Right ventricle myocardium inferior (tissue), 1 donor: ENCODE results near the gene MAD1L1. TPM values are rescaled to one million over a fixed set of nuclear protein-coding genes. Genes with fewer than 3 reads are reported as not detected.
"Not testable (repeated sequence)": the region's sequence is repeated elsewhere in the genome, so short reads cannot be mapped to it uniquely, and the experiment has no call there.

Experiments
- ATAC-seq: fragments of 200-7000 bp; cut with Tn5 transposase; one replicate; pipeline ENCODE4 v1.9.1; 2020; ENCODE audit warnings: mild to moderate bottlenecking, moderate library complexity
- DNase-seq: peaks from one replicate; pipeline ENCODE4 v3.0.0; 2021; ENCODE audit errors: missing footprints
- intact Hi-C: fragments of 100-400 bp; cut with DNase I; formaldehyde crosslinking; loops from one replicate; pipeline ENCODE4 v1.11.0; 2022
- total RNA-seq: library from RNA; stranded (reverse); fragmentation: NEBNext Ultra II Directional; extraction: Animal tissue kit (Norgen Biotek cat#: 25700); gene quantifications from one replicate; pipeline ENCODE4 v1.2.1, GENCODE V29; 2021
- donor health status: DM: no; HTN: yes; CAD: no; lungs with severe emphysema.

Gene MAD1L1
- total RNA-seq, 1 donor from 2014 or later: 19.1 TPM

DNA sequence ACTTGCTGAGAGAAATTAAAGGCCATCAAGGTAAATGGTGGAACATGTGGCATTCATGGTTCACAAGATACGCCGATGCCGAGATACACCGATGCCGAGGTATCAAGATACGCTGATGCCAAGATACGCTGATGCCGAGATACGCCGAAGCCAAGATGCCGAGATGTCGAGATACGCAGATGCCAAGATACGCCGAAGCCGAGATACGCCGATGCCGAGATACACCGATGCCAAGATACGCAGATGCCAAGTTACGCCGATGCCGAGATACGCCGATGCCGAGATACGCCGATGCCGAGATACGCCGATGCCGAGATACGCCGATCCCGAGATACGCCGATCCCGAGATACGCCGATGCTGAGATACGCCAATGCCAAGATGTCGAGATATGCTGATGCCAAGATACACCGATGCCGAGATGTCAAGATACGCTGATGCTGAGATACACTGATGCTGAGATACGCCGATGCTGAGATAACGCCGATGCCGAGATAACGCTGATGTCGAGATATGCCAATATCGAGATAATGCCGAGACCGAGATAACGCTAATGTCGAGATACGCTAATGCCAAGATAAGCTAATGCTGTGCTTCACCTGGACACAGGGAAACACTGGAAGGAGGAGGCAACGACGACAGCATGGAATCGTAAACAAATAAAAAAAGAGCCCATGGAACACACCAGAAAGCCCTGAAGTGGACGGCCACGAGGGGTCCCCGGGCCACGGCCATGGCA lies 172.6 kb downstream of the MAD1L1 start:
- ATAC-seq: no peak
- intact Hi-C loops: no loop called here
- no peak for DNase-seq

DNA sequence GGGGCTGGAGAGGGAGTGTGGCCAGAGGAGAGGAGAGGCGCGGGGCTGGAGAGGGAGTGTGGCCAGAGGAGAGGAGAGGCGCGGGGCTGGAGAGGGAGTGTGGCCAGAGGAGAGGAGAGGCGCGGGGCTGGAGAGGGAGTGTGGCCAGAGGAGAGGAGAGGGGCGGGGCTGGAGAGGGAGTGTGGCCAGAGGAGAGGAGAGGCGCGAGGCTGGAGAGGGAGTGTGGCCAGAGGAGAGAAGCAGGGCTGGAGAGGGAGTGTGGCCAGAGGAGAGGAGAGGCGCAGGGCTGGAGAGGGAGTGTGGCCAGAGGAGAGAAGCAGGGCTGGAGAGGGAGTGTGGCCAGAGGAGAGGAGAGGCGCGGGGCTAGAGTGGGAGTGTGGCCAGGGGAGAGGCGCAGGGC lies 174.5 kb downstream of the MAD1L1 start:
- intact Hi-C loops: not testable (repeated sequence)

DNA sequence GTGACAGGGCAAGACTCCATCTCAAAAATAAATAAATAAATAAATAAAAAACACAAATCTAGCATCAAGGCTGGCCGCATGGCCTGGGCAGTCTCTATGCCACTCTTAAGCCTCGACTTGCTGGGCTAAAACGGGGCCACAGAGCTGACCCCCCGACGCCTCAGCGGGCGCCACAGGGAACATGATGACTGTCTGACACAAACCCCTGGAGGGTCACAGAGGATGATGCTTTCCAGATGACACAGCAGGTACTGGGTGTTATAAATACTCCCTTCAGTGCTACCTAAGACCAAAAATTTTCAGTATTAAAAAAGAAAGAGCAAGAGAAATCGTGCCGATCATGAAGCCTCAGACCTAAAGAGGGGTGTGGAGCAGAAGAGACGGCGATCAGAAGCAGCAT lies 176.8 kb downstream of the MAD1L1 start:
- no peak for DNase-seq
- ATAC-seq: no peak
- intact Hi-C loops: no loop called here

More for the DNA sequence above, 174.5 kb downstream of the MAD1L1 start:
- ATAC-seq, DNase-seq: not testable (repeated sequence)

DNA sequence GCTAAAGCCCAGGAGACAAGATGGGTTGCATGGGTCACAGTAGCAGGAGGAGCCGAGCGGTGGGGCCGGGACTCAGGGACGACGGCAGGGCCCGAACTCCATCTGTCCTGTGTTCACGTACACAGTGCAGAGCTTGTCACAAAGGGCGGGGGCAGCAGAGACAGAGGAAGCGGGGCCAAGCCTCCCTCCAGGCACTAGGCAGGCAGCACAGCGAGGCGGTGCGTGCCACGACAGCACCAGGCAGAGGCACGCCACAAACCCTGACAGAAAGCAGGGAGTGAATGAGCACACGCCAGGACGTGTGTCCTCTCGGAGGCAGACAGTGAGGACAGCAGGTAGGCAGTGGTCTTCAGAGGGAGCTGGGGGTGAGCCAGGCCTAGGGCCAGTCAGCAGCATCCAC lies 177.8 kb downstream of the MAD1L1 start:
- DNase-seq (no peak), ATAC-seq (no peak)
- intact Hi-C loops: no loop called here

DNA sequence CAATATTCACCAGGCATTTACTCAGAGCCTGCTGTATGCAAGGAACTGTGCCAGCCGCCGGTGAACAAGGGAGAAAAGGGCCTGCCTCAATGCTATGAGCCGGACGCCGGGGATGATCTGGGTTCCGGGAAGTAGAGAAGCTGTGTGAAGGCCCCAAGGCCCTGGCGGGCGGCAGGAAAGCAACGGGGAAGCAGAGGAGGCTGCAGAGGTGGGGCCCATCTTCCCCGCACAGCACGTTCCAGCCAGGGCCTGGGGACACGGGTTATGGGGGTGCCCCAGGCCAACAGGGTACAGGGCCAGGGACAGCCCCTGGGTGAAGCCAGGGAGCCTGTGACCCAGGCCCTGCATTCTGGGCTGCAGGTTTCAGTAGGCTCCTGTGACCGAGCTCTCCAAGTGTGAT lies 179.3 kb downstream of the MAD1L1 start:
- intact Hi-C loops: no loop called here
- ATAC-seq (no peak), DNase-seq (no peak)

DNA sequence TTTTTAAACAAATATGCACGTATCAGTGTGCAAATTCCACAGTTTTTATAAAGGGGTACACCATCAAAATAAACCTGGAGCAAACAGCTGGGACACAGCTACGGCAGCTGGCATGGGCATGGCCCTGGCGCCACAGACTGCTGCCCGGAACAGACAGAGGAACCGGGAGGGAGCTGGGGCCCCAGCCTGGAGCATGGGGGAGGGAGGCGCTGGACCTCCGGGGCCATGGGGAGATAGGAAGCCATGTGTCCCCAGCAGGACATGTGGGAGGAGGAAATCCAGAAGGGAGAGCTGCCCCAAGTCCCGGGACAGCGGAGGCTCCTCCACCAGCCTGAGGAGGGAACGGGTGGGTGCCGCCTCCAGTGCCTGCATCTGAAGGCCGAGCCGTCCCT lies 180.1 kb downstream of the MAD1L1 start:
- ATAC-seq (peak; percentile 55), DNase-seq (no peak)

DNA sequence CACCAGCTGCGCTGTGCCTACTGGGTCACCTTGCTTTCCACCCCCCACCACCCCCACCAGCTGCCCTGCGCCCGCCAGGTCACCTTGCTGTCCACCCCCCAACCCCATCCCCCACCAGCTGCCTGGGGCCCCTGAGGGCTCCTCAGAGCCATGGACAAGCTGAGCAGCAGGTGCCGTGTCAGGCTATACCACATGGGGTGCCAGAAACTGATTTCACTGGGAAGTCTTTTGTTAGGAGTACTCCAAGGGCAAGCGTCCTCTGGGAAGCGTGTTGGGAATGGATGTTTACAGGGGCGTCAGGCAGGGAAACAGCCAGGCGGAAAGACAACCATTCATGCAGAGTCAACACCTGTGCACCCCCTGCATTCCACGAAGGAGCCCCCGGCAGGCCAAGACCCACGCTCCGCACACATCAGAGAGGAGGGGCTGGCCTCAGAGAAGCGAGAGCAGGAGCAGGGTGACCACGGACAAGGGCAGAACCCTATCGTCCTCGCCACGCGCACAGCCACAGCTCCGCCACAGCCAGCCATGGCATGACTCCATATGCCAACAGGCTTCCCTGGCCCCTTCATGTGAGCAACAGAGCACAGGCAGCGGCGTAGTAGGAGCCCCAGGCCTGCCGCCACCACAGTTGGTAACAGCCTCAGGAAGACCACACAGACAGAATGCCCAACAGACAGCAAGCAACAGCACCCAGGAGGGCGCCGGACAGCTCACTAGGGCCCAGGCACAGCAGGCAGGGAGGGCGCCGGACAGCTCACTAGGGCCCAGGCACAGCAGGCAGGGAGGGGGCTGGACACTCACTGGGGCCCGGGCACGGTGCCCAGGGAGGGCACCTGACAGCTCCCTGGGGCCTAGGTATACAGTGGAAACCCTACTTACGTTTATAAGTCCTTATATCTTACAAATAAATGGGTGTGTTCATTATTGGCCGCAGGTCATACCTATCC lies 180.8 kb downstream of the MAD1L1 start:
- peak; percentile 30 for ATAC-seq
- peak; percentile 52 for DNase-seq
- intact Hi-C loops: loop anchor here (1.0 kb wide), 1 partner anchor 86 kb away; no protein-coding TSS in a partner anchor

More for the DNA sequence above, 180.1 kb downstream of the MAD1L1 start:
- intact Hi-C loops: no loop called here

DNA sequence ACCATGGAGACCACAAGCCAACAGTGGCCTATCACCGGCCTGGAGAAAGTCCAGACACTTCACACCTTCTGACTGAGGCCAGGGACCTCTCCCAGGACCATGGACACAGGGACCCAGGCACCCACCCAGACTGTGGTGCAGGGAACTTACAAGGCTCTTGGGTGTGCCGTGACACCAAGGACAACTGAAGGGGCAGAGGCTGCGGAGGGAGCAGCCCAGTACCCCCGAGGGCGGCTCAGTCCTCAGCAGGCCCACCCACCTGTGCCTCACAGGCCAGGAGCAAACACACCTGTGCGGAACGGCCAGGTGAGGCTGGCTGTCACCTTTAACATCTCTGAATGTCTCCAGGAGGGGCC lies 182.3 kb downstream of the MAD1L1 start:
- DNase-seq (no peak), ATAC-seq (no peak)
- intact Hi-C loops: no loop called here

DNA sequence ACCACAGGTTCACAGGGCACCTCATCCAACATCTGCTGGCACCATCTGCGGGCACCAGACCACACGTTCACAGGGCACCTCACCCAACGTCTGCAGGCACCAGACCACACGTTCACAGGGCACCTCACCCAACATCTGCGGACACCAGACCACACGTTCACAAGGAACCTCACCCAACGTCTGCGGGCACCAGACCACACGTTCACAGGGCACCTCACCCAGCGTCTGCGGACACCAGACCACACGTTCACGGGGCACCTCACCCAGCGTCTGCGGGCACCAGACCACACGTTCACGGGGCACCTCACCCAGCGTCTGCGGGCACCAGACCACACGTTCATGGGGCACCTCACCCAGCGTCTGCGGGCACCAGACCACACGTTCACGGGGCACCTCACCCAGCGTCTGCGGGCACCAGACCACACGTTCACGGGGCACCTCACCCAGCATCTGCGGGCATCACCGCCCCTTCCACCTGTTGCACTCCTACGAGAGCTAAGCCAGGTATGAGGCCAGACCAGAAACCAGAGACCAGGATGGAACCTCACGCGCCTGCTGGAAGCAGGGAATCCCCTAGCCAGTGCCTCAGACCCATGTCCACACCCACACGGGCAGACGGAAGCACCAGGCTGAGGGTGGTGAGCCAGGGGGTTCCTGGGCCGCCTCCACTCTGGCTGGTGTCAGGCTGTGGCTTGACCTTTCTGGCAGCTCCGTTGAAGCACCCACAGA lies 182.8 kb downstream of the MAD1L1 start:
- intact Hi-C loops: no loop called here
- peak; percentile 28 for DNase-seq
- ATAC-seq: no peak

DNA sequence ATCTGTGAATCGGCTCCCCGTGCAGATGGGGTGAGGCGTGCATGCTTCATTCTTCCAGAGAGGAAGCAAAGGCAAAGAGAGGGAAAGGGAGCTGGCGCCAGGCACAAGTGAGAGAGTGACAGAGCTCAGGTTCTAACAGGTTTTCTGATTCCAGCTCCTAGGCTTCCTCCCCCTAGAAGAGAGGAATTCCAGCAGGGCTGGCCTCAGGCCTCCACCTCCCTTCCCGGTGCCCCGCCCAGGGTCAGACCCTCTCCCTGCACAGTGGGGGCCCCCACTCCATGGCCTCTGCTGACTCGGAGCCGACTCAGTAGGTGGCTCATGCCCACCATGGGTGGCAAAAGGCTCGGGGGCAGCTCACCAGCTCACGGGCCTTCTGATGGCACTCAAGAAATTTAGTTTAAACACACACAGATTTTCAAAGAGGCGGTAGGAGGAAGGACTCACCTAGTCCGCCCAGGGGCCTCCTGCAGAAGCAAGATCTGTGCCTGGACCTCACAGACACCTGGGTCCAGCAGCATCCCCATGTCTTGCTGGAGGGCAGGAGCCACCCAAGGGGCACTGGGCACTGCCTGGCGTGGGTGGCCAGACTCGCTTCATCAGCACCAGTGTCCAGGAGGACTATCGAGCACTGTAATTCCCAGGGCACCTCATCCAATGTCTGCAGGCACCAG lies 183.5 kb downstream of the MAD1L1 start:
- intact Hi-C loops: no loop called here
- ATAC-seq (no peak), DNase-seq (peak; percentile 45)

DNA sequence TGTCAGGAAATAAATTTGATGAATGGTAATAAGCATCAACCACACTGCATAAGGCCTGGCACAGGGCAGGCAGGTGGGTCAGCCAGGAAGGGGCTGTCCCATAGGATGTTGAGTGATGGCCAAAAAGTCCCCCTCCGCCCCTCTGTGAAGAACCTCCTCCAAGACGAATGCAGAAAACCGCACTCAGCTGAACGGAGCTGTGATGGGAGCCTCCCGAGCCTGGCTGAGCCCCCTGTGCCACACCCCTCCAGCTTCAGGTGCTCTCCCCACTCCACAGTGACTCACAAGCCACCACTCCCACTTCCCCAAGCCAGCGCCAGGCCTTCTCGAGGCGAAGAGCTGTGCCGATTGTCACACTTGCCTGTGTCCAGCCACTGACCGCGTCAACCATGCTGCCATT lies 184.2 kb downstream of the MAD1L1 start:
- ATAC-seq (no peak), DNase-seq (peak; percentile 60)
- intact Hi-C loops: no loop called here

DNA sequence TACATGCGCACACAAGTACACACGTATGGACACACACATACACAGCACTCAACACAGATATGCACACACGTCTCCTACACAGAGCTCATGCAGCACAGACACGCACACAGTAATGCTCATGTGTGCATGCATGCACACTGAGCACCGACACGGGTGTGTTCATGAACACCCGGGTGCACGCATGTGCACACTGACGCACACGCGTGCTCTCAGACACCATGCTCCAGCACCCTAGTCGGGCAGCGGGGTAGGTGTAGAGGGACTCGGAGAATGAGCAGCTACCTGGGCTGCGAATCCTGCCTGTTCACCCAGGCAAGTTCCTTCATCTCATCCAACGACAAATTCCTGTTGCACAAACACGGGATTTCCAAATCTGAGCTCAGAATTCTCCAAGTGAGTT lies 184.7 kb downstream of the MAD1L1 start:
- intact Hi-C loops: no loop called here
- ATAC-seq (no peak), DNase-seq (peak; percentile 34)

DNA sequence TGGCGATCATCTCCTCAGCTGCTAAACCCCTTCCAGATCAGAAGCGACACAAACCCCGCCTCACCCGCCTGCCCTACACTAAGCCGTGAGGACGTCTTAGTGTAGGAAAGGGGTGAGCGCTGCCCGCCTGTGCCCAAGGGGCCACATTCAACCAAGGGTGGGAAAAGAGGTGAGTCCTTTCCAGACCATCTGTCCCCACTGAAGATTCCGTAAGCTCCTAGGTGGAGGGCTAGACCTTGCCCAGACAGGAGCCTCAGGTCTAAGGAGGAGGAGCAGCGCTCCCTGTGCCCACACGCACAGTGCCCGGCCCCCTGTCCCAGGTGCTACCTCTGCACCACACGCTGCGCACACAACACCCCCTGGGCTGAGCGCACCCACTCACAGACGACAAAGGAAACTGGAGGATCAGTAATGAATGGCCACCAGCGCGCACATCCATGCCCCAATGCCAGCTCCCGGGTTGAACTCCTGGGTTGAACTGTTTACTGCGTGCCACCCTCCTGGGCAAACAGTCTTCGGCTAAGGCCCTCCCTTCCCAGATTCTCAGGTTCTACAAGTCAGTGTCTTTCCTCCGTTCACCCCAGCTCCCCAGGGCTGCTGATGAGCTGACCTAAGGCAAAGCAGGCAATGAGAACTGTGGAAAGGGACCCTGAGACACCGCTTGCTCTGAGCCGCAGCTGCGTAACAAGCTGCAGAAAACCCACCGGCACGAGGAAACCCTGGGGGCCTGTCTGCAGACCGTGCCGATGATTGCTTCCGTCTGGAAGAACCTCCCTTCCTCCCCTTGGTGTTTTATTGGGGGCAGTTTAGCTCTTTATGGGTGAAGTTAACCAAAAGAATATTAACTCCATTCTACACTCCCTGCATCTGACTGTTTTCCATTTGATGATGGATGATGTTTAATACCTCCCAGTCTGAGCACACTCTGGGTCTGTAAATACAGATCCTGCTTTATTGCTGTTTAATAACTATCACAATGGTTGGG lies 185.9 kb downstream of the MAD1L1 start:
- DNase-seq: peak; percentile 33
- ATAC-seq: no peak
- intact Hi-C loops: no loop called here

DNA sequence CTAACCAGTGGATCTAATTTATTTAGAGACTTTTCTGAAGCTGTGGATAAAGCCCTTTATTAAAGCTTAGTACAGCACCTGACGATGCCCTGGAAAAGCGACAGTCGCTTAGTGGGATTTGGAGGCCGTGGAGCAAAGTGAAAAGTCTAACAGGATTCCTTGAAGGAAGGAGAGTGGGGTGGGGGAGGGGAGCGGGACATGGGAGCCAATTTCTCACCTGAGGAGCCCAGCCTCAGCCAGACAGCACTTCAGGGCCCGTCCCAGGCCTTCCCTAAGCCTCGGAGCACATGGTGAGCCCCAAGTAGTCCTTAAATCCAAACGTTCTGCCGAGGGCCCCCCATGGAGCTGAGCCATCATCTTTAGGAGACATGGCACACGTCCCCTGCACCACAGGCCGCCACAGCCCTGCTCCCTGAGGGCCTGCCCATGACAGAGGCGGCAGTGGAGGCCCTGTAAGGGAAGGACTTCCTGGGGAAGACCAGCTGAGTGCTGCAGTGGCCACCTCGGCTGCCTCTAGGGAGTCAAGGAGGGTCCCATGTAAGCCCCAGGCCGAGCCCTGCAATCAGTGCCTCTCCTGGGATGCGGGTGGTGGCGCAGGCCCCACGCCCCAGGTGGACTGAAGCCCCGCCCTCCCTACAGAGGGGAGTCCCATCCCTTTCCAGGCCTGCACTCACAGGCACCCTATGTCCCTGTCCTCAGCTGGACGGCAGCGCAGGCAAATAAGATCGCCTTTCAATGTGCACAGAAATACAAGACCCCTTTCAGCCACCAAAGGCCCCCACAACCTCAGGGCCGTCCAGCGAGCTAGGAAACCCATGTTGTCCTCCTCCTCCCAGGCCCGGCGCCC lies 187.0 kb downstream of the MAD1L1 start:
- peak; percentile 58 for DNase-seq
- intact Hi-C loops: no loop called here

DNA sequence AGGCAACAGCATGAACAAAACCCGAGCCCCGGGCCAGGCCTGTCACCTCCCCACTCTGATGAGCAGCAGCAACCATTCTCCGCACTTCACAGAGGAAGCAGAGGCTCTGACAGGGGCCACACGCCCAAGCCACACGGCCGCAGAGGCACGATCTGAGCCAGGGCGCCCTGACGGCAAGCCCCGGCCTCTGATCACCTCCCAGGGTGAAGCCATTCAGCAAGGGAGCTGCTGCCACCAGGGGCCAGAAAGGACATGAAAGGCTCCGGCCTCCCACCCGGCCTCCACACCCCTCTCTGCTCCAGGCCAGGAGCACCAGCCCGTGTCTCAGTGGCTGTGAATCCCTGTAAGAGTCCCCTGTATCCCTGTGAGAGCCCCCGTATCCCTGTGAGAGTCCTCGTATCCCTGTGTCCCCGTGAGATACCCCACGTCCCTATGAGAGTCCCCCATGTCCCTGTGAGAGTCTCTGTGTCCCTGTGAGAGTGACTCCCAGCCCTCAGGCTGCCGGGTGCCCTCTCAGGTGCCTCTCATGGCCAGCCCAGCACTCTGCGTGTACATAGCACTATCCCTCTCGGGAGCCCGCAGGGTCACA lies 187.8 kb downstream of the MAD1L1 start:
- DNase-seq (peak; percentile 52), ATAC-seq (no peak)
- intact Hi-C loops: no loop called here

More for the DNA sequence above, 187.0 kb downstream of the MAD1L1 start:
- ATAC-seq: no peak

DNA sequence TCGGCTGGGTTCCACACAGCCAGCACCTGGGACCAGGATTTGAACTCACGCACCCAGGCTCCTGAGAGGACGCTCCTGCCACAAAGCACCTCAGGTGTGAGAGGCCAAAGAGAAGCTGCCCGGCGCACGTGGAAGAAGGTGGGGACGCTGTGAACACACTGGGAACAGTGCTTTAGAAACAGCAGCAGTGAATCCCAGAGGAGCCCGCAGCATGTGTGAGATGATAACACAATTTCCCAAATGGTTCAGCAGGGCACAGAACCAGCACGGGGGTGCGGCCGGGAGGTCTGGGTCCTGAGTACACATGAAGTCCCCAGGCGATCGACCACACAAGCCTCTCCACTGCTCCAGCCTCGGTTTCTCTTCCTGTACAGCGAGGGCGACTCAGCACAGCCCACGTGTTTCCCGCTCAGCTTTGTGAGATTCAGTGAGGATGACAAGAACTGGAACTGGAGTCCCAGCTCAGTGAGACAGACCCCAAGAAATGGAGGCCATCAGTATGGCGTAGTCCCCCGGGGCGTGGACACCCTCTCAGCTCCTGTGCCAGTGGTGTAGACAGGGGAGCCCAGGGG lies 188.3 kb downstream of the MAD1L1 start:
- ATAC-seq: no peak
- intact Hi-C loops: no loop called here
- peak; percentile 43 for DNase-seq
